ENCODE results near the gene DNAH10.
"Not testable (repeated sequence)": the region's sequence is repeated elsewhere in the genome, so short reads cannot be mapped to it uniquely, and the experiment has no call there.

DNA sequence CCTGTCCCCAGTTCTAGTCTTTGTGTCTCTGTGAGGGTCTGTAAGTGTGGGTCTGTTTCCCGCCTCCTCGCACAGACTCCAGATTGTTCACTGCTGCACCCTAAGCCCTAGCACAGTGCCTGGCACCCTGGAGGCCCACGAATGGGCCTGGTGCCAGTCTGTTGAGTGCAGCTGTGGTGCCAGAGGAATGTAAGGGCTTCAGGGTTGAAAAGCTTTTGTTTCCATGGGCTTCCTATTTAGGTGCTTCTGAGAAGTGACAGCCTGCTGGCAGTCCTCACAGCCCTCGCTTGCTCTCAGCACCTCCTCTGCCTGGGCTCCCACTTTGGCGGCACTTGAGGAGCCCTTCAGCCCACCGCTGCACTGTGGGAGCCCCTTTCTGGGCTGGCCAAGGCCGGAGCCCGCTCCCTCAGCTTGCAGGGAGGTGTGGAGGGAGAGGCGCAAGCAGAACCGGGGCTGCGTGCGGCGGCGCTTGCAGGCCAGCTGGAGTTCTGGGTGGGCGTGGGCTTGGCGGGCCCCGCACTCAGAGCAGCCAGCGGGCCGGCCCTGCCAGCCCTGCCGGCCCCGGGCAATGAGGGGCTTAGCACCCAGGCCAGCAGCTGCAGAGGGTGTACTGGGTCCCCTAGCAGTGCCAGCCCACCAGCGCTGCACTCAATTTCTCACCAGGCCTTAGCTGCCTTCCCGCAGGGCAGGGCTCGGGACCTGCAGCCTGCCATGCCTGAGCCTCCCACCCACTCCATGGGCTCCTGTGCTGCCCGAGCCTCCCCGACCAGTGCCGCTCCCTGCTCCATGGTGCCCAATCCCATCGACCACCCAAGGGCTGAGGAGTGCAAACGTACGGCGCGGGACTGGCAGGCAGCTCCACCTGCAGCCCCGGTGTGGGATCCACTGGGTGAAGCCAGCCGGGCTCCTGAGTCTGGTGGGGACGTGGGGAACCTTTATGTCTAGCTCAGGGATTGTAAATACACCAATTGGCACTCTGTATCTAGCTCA, 184.7 kb downstream of the DNAH10 start:
- TF ChIP-seq, protein P1, sequence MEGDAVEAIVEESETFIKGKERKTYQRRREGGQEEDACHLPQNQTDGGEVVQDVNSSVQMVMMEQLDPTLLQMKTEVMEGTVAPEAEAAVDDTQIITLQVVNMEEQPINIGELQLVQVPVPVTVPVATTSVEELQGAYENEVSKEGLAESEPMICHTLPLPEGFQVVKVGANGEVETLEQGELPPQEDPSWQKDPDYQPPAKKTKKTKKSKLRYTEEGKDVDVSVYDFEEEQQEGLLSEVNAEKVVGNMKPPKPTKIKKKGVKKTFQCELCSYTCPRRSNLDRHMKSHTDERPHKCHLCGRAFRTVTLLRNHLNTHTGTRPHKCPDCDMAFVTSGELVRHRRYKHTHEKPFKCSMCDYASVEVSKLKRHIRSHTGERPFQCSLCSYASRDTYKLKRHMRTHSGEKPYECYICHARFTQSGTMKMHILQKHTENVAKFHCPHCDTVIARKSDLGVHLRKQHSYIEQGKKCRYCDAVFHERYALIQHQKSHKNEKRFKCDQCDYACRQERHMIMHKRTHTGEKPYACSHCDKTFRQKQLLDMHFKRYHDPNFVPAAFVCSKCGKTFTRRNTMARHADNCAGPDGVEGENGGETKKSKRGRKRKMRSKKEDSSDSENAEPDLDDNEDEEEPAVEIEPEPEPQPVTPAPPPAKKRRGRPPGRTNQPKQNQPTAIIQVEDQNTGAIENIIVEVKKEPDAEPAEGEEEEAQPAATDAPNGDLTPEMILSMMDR (IDR thresholded peaks at IDR 0.05): not testable (repeated sequence)
- not testable (repeated sequence) for TF ChIP-seq POLR2A (IDR thresholded peaks at IDR 0.05); POLR2AphosphoS5 (IDR thresholded peaks at IDR 0.05); EP300 (IDR thresholded peaks at IDR 0.05; ENCODE audit: low read depth)
